ENCODE measurements around the gene SLC25A26.
"Not testable (repeated sequence)": the region's sequence is repeated elsewhere in the genome, so short reads cannot be mapped to it uniquely, and the experiment has no call there.

Gene SLC25A26

GRCh38 chr3:66409771-66410754, 189.3 kb downstream of the SLC25A26 start:
- no peak for DNase-seq (ENCODE audit: low read depth in 2 of 2)

- no peak for DNase-seq (ENCODE audit: low read depth in 2 of 2)
Observed at GRCh38 chr3:66410976-66411375, 190.2 kb downstream of the SLC25A26 start.

- DNase-seq (ENCODE audit: low read depth in 2 of 2): no peak
Observed at GRCh38 chr3:66411474-66411873, 190.7 kb downstream of the SLC25A26 start.

- no peak for DNase-seq (ENCODE audit: low read depth in 2 of 2)
Observed at GRCh38 chr3:66411961-66412887, 191.4 kb downstream of the SLC25A26 start.

GRCh38 chr3:66413151-66413751, 192.4 kb downstream of the SLC25A26 start:
- no peak for DNase-seq (ENCODE audit: low read depth in 2 of 2)

GRCh38 chr3:66414846-66415245, 194.0 kb downstream of the SLC25A26 start:
- no peak for DNase-seq (ENCODE audit: low read depth in 2 of 2)

- DNase-seq (ENCODE audit: low read depth in 2 of 2): no peak
Observed at GRCh38 chr3:66415867-66416428, 195.1 kb downstream of the SLC25A26 start.

- no peak for DNase-seq (ENCODE audit: low read depth in 2 of 2)
Observed at GRCh38 chr3:66416556-66417304, 195.9 kb downstream of the SLC25A26 start.

- no peak for DNase-seq (ENCODE audit: low read depth in 2 of 2)
Observed at GRCh38 chr3:66418475-66418931, 197.7 kb downstream of the SLC25A26 start.

- no peak for DNase-seq (ENCODE audit: low read depth in 2 of 2)
Observed at GRCh38 chr3:66419036-66419435, 198.2 kb downstream of the SLC25A26 start.

- not testable (repeated sequence) for DNase-seq (ENCODE audit: low read depth in 2 of 2)
Observed at GRCh38 chr3:66421144-66421543, 200.3 kb downstream of the SLC25A26 start.

GRCh38 chr3:66421893-66422292, 201.1 kb downstream of the SLC25A26 start:
- DNase-seq (ENCODE audit: low read depth in 2 of 2): not testable (repeated sequence)

GRCh38 chr3:66423791-66424190, 203.0 kb downstream of the SLC25A26 start:
- DNase-seq (ENCODE audit: low read depth in 2 of 2): peak in 1 of 2 donors; percentile 4

- no peak for DNase-seq (ENCODE audit: low read depth in 2 of 2)
Observed at GRCh38 chr3:66425032-66425431, 204.2 kb downstream of the SLC25A26 start.

GRCh38 chr3:66425576-66426114, 204.8 kb downstream of the SLC25A26 start:
- DNase-seq (ENCODE audit: low read depth in 2 of 2): no peak

- DNase-seq (ENCODE audit: low read depth in 2 of 2): no peak
Observed at GRCh38 chr3:66426135-66426534, 205.3 kb downstream of the SLC25A26 start.

GRCh38 chr3:66427352-66427751, 206.6 kb downstream of the SLC25A26 start:
- DNase-seq (ENCODE audit: low read depth in 2 of 2): no peak

GRCh38 chr3:66427951-66428474, 207.2 kb downstream of the SLC25A26 start:
- DNase-seq (ENCODE audit: low read depth in 2 of 2): no peak
